Adrenal gland (tissue), 12 donors: Measurements from ENCODE around the gene DSCAML1. TPM values are rescaled to one million over a fixed set of nuclear protein-coding genes. Genes with fewer than 3 reads are reported as not detected.

Experiments
- DNase-seq, 7 donors: peaks; one replicate each; pipeline ENCODE4 v3.0.0-alpha.2; 2019 to 2020
- H3K27ac ChIP-seq, 5 donors: fragments of 200-600 bp; sonication (generic) in 4 of 5; 1 replicate in 3 of 5; 2 replicates in 2 of 5; pipeline versions ENCODE4 v1.5.1 to v1.8.0; 2016 to 2020; ENCODE audit warnings: mild to moderate bottlenecking in 1 of 5
- H3K27me3 ChIP-seq: fragments of 200-600 bp; 2 replicates; pipeline ENCODE4 v1.8.0; 2021
- H3K36me3 ChIP-seq, 2 donors: fragments of 200-600 bp; replicated peaks in 1 of 2; 1 replicate in 1 of 2; 2 replicates in 1 of 2; pipeline versions ENCODE4 v1.5.1 to v1.8.0; 2018 to 2022
- H3K4me1 ChIP-seq, 2 donors: fragments of 200-600 bp; replicated peaks in 1 of 2; 1 replicate in 1 of 2; 2 replicates in 1 of 2; pipeline versions ENCODE4 v1.5.1 to v1.8.0; 2018 to 2021
- H3K4me3 ChIP-seq, 4 donors: fragments of 200-600 bp; sonication (generic) in 3 of 4; one replicate each; pipeline ENCODE4 v1.5.1; 2016 to 2018
- H3K9me3 ChIP-seq, 3 donors: fragments of 200-600 bp; sonication (generic) in 1 of 3; replicated peaks in 1 of 3; 1 replicate in 2 of 3; 2 replicates in 1 of 3; pipeline versions ENCODE4 v1.5.1 to v1.8.0; 2016 to 2021
- CTCF ChIP-seq, 6 experiments: fragments of 450-650 bp in 4 of 6; fragments of 200-600 bp in 2 of 6; sonication (generic) in 1 of 6; IDR thresholded peaks; 1 replicate in 5 of 6; 2 replicates in 1 of 6; pipeline versions ENCODE4 v1.5.1 to v1.8.0; 2016 to 2021; ENCODE audit warnings: antibody characterized with exemption in 6 of 6, mild to moderate bottlenecking in 2 of 6, moderate library complexity in 1 of 6
- POLR2A ChIP-seq, 2 donors: fragments of 450-650 bp; IDR thresholded peaks; one replicate each; pipeline ENCODE4 v1.6.1; 2017; ENCODE audit warnings: antibody characterized with exemption in 2 of 2, mild to moderate bottlenecking in 2 of 2, moderate library complexity in 1 of 2
- WGBS, 4 donors: extraction: QIAGEN DNeasy Blood & Tissue Kit in 2 of 4; methylation state at CpG; one replicate each; pipeline versions ENCODE4 v1.1.5 to v1.1.7; 2013 to 2017; 5-methylcytosine and 5-hydroxymethylcytosine counted together
- intact Hi-C, 2 donors: fragments of 100-400 bp; cut with DNase I; formaldehyde crosslinking; loops; one replicate each; pipeline versions ENCODE4 v1.14.1 to v1.15.0; 2022 to 2023
- polyA plus RNA-seq, 3 donors: library from polyadenylated mRNA; stranded (reverse); fragments of 200-250 nt in 2 of 3; fragments of 350-450 nt in 1 of 3; fragmentation: Illumina TruSeq in 1 of 3; extraction: RNeasy Lipid Tissue Mini Kit (QIAGEN cat#74804) in 1 of 3; gene quantifications; one replicate each; pipeline ENCODE4 v1.2.3, GENCODE V29; 2013 to 2014
- total RNA-seq, 9 donors: library from RNA; depleted of rRNA in 4 of 9; stranded (reverse); fragments of >200 nt in 4 of 9; fragments of 120-200 nt in 1 of 9; fragmentation: NEBNext Ultra II Directional in 1 of 9; extraction: Animal tissue kit (Norgen Biotek cat#: 25700) in 1 of 9; gene quantifications; one replicate each; pipeline versions ENCODE4 v1.1.0 to v1.2.4, GENCODE V29; 2013 to 2023
- donor health status: healthy with polysubstance abuse.
- donor health status: Bipolar disorder and iron deficiency.
- donor health status: DM: yes; HTN: yes; CAD: no.
- donor health status: DM: no; HTN: no; CAD: no.
- donor health status: DM: no; HTN: no; CAD: no.
- donor health status: DM: yes; HTN: yes; CAD: no.

DSCAML1 gene
- total and polyA plus RNA-seq, 12 donors, result 0.09 to 1.9 (median 0.55) TPM; not detected in 1

DNA sequence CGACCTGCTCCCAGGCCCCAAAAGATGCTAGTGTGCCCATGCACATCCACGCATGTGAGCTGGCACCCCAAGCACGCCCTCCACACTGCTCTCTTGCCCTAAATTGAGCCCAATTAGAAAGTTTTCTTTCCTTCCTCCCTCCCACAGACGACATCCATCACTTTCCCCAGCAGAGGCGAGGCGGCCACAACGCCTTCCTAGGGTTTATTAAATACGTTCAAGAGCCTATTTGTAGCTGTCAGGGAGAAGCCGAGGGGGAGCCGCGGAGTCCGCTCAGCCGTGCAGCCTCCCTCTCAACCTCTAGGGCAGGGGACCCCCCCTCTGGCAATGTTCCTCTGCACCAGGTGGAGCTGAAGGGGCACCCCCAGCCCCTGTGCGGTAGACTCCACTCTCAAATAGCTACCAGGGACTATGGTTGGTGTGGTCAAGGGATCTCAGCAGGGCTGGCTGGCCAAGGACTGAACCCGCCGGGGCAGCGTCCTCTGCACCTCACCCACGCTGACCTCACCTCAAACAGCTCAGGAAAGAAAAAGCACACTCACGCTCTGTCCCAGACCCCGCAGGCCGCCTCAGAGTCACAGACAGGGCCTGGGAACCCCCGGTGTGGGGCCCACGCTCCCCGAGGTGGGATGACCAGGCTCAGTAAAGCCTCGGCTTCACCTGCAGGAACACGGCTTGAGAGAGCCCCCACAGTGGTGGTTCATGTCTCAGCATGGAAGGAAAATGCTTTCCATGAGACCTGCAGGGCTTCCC lies 152.4 kb downstream of the DSCAML1 start:
- no peak for DNase-seq
- H3K36me3 ChIP-seq, result no peaks in the 10 kb centered on the region
- H3K9me3 ChIP-seq, result no peaks in the 10 kb centered on the region
- intact Hi-C loops, result no loop called here
- WGBS, 4 donors, result 61 to 66% (median 64%) methylated on average over 15 to 26 of the region's 26 CpGs
- no peak overlapping the region for H3K4me3 ChIP-seq
- TF ChIP-seq CTCF (IDR thresholded peaks at IDR 0.05), result no peak
- no peak for TF ChIP-seq POLR2A (IDR thresholded peaks at IDR 0.05)
- peaks cover 5% of the 10 kb centered on the region for H3K27me3 ChIP-seq
- H3K27ac ChIP-seq, result no peak overlapping the region
- no peaks in the 10 kb centered on the region for H3K4me1 ChIP-seq

GRCh38 chr11:117643606-117644300 lies 153.3 kb downstream of the DSCAML1 start:
- H3K27me3 ChIP-seq, result peaks cover 5% of the 10 kb centered on the region
- intact Hi-C loops, result no loop called here
- no peaks in the 10 kb centered on the region for H3K36me3 ChIP-seq
- no peak for DNase-seq
- no peaks in the 10 kb centered on the region for H3K9me3 ChIP-seq
- H3K4me1 ChIP-seq, result no peaks in the 10 kb centered on the region
- TF ChIP-seq POLR2A (IDR thresholded peaks at IDR 0.05) (no peak), CTCF (IDR thresholded peaks at IDR 0.05) (no peak)
- H3K27ac ChIP-seq, result no peak overlapping the region
- WGBS, 4 donors, result 70 to 72% (median 71%) methylated on average over 18 to 20 of the region's 20 CpGs
- no peak overlapping the region for H3K4me3 ChIP-seq

DNA sequence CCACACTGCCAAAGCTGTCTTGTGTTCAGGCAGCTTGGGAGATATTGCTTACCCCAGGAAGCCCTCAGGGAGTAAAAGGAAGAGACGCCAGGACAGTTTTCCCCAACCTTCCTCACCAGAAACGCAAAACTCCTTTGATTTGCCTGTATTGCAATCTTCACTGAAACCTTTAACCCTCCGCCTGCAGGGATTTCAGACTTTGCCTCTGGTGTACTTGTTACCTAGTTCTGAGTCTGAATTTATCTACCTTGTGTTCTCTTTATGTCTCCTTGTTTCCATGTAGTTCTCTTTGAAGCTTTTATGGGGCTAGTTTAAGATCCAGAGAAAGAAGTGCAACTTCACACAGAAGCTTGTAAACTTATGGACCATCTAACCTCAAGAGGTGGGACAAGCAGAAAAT lies 154.2 kb downstream of the DSCAML1 start:
- TF ChIP-seq CTCF (IDR thresholded peaks at IDR 0.05), result no peak
- no peak for TF ChIP-seq POLR2A (IDR thresholded peaks at IDR 0.05)
- no peaks in the 10 kb centered on the region for H3K36me3 ChIP-seq
- no peak overlapping the region for H3K27ac ChIP-seq
- H3K4me1 ChIP-seq, result no peaks in the 10 kb centered on the region
- H3K27me3 ChIP-seq, result peaks cover 5% of the 10 kb centered on the region
- H3K9me3 ChIP-seq, result no peaks in the 10 kb centered on the region
- WGBS, 4 donors, result 67 to 78% (median 75%) methylated on average over 3 of the region's 3 CpGs
- no peak for DNase-seq
- H3K4me3 ChIP-seq, result no peak overlapping the region
- intact Hi-C loops, result no loop called here

DNA sequence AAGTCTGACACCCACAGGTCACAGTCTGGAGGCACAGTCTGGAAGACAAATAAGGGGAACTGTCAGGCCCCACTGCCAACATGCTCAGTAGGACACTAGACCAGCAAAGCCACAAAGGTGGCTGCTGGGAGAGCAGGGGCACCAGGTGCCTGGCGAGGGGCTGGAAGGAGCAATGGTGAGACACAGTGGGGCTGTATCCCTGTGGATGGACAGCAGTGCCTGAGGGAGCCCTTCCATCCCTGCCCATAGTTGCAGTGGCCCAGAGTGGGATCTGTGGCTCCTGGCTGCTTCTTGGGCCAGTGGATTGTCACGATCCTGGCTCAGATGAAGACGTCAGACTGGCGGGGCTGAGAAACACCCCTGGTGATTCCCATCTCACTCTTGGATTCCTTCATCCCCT lies 154.6 kb downstream of the DSCAML1 start:
- no peak for DNase-seq
- TF ChIP-seq CTCF (IDR thresholded peaks at IDR 0.05), result no peak
- no peak for TF ChIP-seq POLR2A (IDR thresholded peaks at IDR 0.05)

More for the DNA sequence above, 154.6 kb downstream of the DSCAML1 start:
- Histone ChIP-seq H3K36me3 (no peaks in the 10 kb centered on the region), H3K27ac (no peak overlapping the region), H3K27me3 (peaks cover 5% of the 10 kb centered on the region), H3K4me3 (no peak overlapping the region), H3K9me3 (no peaks in the 10 kb centered on the region), H3K4me1 (no peaks in the 10 kb centered on the region)
- intact Hi-C loops, result no loop called here
- 79 to 89% (median 84%) methylated on average over 3 to 4 of the region's 4 CpGs for WGBS, 4 donors
